Retinal pigment epithelial cell (primary cell): Measurements from ENCODE around the gene DBNDD1.

Experiments
- DNase-seq: peaks from one replicate; pipeline ENCODE4 v3.0.0-alpha.2; 2010; ENCODE audit warnings: low read depth
- H3K4me3 ChIP-seq: 2 replicates; pipeline ENCODE4 v1.5.1; 2011; ENCODE audit warnings: mild to moderate bottlenecking, low read length, control low read depth, moderate library complexity
- CTCF ChIP-seq: conservative IDR thresholded peaks from 2 replicates; pipeline ENCODE4 v1.5.1; 2011; ENCODE audit warnings: low read depth, low read length, control low read depth, inconsistent platforms

DBNDD1 gene

GRCh38 chr16:90035902-90036301 is 16.6 kb upstream of the DBNDD1 start:
- no peak overlapping the region for H3K4me3 ChIP-seq
- no peak for DNase-seq
- no peak for TF ChIP-seq CTCF

GRCh38 chr16:90034504-90034903 is 15.2 kb upstream of the DBNDD1 start:
- TF ChIP-seq CTCF = no peak
- no peak overlapping the region for H3K4me3 ChIP-seq
- DNase-seq = no peak

- no peak for TF ChIP-seq CTCF
- H3K4me3 ChIP-seq = no peak overlapping the region
- no peak for DNase-seq
Observed at GRCh38 chr16:90033387-90033786, 14.1 kb upstream of the DBNDD1 start.

- TF ChIP-seq CTCF = no peak
- DNase-seq = no peak
- no peak overlapping the region for H3K4me3 ChIP-seq
Observed at GRCh38 chr16:90032674-90033331, 13.5 kb upstream of the DBNDD1 start.

GRCh38 chr16:90031931-90032673 is 12.8 kb upstream of the DBNDD1 start:
- no peak for DNase-seq
- no peak for TF ChIP-seq CTCF
- no peak overlapping the region for H3K4me3 ChIP-seq

GRCh38 chr16:90031186-90031930 is 12.1 kb upstream of the DBNDD1 start:
- no peak for DNase-seq
- H3K4me3 ChIP-seq = no peak overlapping the region
- no peak for TF ChIP-seq CTCF

- H3K4me3 ChIP-seq = no peak overlapping the region
- TF ChIP-seq CTCF = no peak
- no peak for DNase-seq
Observed at GRCh38 chr16:90028985-90029384, 9.7 kb upstream of the DBNDD1 start.
